ENCODE results near the gene IFFO2. TPM values are rescaled to one million over a fixed set of nuclear protein-coding genes. Genes with fewer than 3 reads are reported as not detected.

IFFO2 gene
- total RNA-seq, 1 experiment from 2014 or later = 18.7 TPM

DNA sequence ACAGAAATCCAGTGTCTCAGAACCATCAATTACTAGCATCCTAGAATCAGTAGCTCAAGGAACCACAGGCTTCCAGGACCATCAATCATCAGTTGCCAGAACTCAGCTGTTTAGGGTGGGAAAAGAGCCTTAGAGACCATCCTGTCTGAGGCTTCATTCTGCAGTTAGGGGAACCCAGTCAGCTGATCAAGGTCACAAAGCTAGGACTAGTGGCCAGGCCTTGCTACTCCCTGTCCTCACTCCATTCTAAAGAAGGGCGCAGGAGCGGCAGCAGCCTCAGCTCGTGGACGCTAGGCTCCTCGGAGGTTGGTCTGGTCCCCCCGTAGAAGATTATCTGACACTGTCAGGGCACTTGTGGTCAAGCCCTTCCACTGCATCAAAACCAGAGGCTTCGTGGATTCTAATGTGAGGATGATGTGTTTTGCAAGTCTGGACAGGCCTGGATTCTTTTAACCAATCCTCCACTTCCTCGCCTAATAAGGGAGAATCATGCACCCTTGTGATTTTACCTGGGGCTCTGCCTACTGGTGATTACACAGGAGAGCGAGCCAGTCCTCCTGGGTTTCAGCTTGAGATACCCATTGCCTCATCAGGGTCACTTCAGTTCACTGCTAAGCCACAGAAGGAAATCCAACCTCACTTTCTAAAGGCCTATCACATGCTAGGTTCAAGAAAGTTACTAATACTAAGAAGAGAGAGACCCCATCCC lies 41.7 kb upstream of the IFFO2 start:
- Mint-ChIP-seq H3K27me3 (ENCODE audit: insufficient read depth, unreplicated experiment) (no peaks in the 10 kb centered on the region), H3K4me3 (ENCODE audit: unreplicated experiment) (no peak overlapping the region), H3K27ac (ENCODE audit: unreplicated experiment) (no peak overlapping the region), H3K4me1 (ENCODE audit: low read depth, unreplicated experiment) (peaks cover 6% of the 10 kb centered on the region), H3K9me3 (ENCODE audit: unreplicated experiment) (peaks cover 27% of the 10 kb centered on the region), H3K36me3 (ENCODE audit: insufficient read depth, unreplicated experiment) (no peaks in the 10 kb centered on the region)
- intact Hi-C loops (cut with micrococcal nuclease; ENCODE audit: unreplicated experiment) = no loop called here
- no peaks in the 10 kb centered on the region for H3K4me1 ChIP-seq
- TF ChIP-seq, protein P1, sequence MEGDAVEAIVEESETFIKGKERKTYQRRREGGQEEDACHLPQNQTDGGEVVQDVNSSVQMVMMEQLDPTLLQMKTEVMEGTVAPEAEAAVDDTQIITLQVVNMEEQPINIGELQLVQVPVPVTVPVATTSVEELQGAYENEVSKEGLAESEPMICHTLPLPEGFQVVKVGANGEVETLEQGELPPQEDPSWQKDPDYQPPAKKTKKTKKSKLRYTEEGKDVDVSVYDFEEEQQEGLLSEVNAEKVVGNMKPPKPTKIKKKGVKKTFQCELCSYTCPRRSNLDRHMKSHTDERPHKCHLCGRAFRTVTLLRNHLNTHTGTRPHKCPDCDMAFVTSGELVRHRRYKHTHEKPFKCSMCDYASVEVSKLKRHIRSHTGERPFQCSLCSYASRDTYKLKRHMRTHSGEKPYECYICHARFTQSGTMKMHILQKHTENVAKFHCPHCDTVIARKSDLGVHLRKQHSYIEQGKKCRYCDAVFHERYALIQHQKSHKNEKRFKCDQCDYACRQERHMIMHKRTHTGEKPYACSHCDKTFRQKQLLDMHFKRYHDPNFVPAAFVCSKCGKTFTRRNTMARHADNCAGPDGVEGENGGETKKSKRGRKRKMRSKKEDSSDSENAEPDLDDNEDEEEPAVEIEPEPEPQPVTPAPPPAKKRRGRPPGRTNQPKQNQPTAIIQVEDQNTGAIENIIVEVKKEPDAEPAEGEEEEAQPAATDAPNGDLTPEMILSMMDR (IDR thresholded peaks at IDR 0.05; ENCODE audit: insufficient read depth in 1 of 2, low read depth in 1 of 2, low read length in 1 of 2, severe bottlenecking in 1 of 2, unreplicated experiment in 1 of 2) = no peak
- no TSS peak for BruUV-seq (replicated peaks)
- no peaks in the 10 kb centered on the region for H3K36me3 ChIP-seq (ENCODE audit: control insufficient read depth, insufficient read depth, low read length)
- no peak for DNase-seq
- ChIA-PET CTCF (interaction anchor here (0.6 kb wide), 1 partner anchor 564 kb away, joined by 4 read pairs; no protein-coding TSS in a partner anchor), POLR2A (no interaction called here)
- no peaks in the 10 kb centered on the region for H3K27me3 ChIP-seq (replicated peaks; ENCODE audit: control insufficient read depth, insufficient read depth, low read length)
- no peak overlapping the region for H3K4me3 ChIP-seq (ENCODE audit: low read depth, low read length)
- H3K9me3 ChIP-seq = peaks cover 13% of the 10 kb centered on the region; the same call in 1 of the 2 replicates

DNA sequence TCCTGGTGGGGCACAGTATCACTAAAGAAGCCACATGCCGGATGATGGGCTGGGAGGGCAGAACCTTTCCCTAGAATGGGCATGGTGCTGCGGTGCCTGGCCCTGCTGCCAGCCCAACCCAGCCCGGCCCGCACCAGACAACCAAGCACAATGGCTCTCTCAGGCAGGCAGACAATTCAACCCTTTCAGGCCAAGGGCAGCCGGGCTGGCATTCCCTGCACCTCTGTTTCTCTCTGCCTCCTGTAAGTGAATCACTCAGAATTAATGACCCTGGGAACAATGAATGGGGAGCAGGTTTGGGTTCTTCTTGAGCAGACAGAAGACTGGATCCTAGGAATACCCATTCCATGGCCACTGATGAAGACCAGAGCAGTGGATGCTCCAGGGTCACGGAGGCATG lies 41.0 kb upstream of the IFFO2 start:
- H3K27ac Mint-ChIP-seq (ENCODE audit: unreplicated experiment) = no peak overlapping the region
- no peak overlapping the region for H3K4me3 Mint-ChIP-seq (ENCODE audit: unreplicated experiment)
- no peak overlapping the region for H3K4me3 ChIP-seq (ENCODE audit: low read depth, low read length)
- no peaks in the 10 kb centered on the region for H3K36me3 ChIP-seq (ENCODE audit: control insufficient read depth, insufficient read depth, low read length)
- no peaks in the 10 kb centered on the region for H3K4me1 ChIP-seq
- no TSS peak for BruUV-seq (replicated peaks)
- ChIA-PET CTCF (interaction anchor here (0.6 kb wide), 1 partner anchor 564 kb away, joined by 4 read pairs; no protein-coding TSS in a partner anchor), POLR2A (no interaction called here)
- intact Hi-C loops (cut with micrococcal nuclease; ENCODE audit: unreplicated experiment) = no loop called here
- peaks cover 33% of the 10 kb centered on the region for H3K9me3 Mint-ChIP-seq (ENCODE audit: unreplicated experiment)
- no peaks in the 10 kb centered on the region for H3K27me3 Mint-ChIP-seq (ENCODE audit: insufficient read depth, unreplicated experiment)
- H3K27me3 ChIP-seq (replicated peaks; ENCODE audit: control insufficient read depth, insufficient read depth, low read length) = no peaks in the 10 kb centered on the region
- H3K9me3 ChIP-seq = peaks cover 13% of the 10 kb centered on the region; the same call in 1 of the 2 replicates
- peaks cover 6% of the 10 kb centered on the region for H3K4me1 Mint-ChIP-seq (ENCODE audit: low read depth, unreplicated experiment)
- H3K36me3 Mint-ChIP-seq (ENCODE audit: insufficient read depth, unreplicated experiment) = no peaks in the 10 kb centered on the region
- TF ChIP-seq, protein P1 (IDR thresholded peaks at IDR 0.05; ENCODE audit: insufficient read depth in 1 of 2, low read depth in 1 of 2, low read length in 1 of 2, severe bottlenecking in 1 of 2, unreplicated experiment in 1 of 2) = no peak
- DNase-seq = no peak

DNA sequence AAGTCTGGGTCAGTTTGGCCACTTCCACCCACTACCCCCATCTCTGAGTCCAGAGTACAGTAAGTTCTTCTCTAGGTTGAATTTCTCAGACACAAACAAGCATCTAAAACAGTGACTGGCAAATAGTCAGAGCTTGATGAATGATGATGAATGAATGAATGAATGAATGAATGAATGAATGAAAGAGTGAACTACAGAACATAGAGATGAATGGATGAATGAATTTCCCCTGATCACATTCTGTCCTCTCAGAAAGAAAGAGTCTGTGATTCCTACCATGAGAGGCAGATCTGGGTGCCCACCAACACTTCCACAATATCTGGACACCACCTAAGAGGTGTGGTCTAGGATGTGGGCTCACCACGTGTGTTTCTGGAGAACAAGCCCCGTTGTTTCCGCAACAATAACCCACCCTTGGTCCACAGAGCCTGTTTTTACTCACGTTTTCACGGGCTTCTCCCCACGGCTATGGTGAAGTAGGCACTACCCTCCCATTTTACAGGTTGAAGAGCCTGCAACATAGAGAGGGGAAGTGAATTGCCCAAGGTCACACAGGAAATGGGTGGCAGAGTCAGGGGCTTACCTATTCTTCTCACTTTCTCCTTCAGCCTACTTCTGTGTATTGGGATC lies 40.2 kb upstream of the IFFO2 start:
- Mint-ChIP-seq H3K4me1 (ENCODE audit: low read depth, unreplicated experiment) (peaks cover 6% of the 10 kb centered on the region), H3K27me3 (ENCODE audit: insufficient read depth, unreplicated experiment) (no peaks in the 10 kb centered on the region), H3K9me3 (ENCODE audit: unreplicated experiment) (peaks cover 40% of the 10 kb centered on the region), H3K36me3 (ENCODE audit: insufficient read depth, unreplicated experiment) (no peaks in the 10 kb centered on the region), H3K4me3 (ENCODE audit: unreplicated experiment) (no peak overlapping the region), H3K27ac (ENCODE audit: unreplicated experiment) (no peak overlapping the region)
- TF ChIP-seq, protein P1 (IDR thresholded peaks at IDR 0.05; ENCODE audit: insufficient read depth in 1 of 2, low read depth in 1 of 2, low read length in 1 of 2, severe bottlenecking in 1 of 2, unreplicated experiment in 1 of 2) = no peak
- DNase-seq = no peak
- H3K9me3 ChIP-seq = peaks cover 13% of the 10 kb centered on the region; the same call in 1 of the 2 replicates
- H3K4me3 ChIP-seq (ENCODE audit: low read depth, low read length) = no peak overlapping the region
- H3K27me3 ChIP-seq (replicated peaks; ENCODE audit: control insufficient read depth, insufficient read depth, low read length) = no peaks in the 10 kb centered on the region
- CTCF ChIA-PET = no interaction called here
- H3K36me3 ChIP-seq (ENCODE audit: control insufficient read depth, insufficient read depth, low read length) = no peaks in the 10 kb centered on the region
- BruUV-seq (replicated peaks) = no TSS peak
- intact Hi-C loops (cut with micrococcal nuclease; ENCODE audit: unreplicated experiment) = no loop called here
- POLR2A ChIA-PET = no interaction called here
- H3K4me1 ChIP-seq = no peaks in the 10 kb centered on the region
